ENCODE measurements around the gene GRM1.

- TF ChIP-seq CTCF (IDR thresholded peaks at IDR 0.05) (no peak), POLR2A (IDR thresholded peaks at IDR 0.05) (no peak)
Measured at GRCh38 chr6:146032387-146032786, 3.5 kb downstream of the GRM1 start.

All from esophagus squamous epithelium (tissue), 4 donors.